ENCODE measurements around the gene EXOC3L2. TPM values are rescaled to one million over a fixed set of nuclear protein-coding genes. Genes with fewer than 3 reads are reported as not detected.

Gene EXOC3L2
- total and polyA plus RNA-seq, 10 of the 15 experiments (the other 5 are each of a cell fraction or from before 2014, with no cell fraction given): not detected

DNA sequence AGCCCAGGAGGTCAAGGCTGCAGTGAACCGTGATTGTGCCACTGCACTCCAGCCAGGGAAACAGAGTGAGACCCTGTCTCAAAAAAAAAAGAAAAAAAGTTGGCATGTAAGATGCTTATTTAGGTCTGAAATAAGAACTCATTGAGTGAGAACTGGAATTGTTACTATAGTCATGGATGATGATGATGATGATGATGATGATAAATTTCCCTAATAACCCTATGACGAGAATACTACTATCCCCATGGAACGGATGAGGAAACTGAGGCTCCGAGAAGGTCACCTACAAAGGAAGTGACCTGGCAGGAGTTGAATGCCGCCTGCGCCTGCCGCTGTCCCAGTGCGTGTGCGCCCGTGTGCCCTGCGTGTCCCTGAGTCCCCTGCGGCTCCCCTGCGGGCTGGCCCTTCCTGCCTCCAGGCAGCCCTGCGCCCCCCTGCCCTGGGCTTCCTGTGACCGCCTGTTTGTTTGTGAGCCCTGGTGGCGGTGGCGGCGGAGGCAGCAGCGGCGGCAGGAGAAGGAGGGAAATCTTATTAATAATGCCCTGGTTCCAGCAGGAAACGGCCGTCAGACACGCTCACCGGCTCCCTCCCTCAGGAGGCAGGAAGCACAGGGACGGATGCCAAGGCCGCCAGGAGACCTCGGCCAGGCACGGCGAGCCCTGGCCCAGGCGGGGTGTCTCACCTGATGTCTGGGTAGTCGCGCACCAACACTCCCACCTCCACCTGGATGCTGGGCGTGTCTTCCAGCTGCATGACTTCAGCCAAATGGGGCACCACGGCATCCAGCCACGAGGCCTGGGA lies 29.6 kb downstream of the EXOC3L2 start:
- SMC1A ChIA-PET (ENCODE audit: uncharacterized antibody, unreplicated experiment): interaction anchor here (0.6 kb wide), 1 partner anchor 11 kb away, joined by 3 read pairs; no protein-coding TSS in a partner anchor
- RAD21 ChIA-PET (ENCODE audit: unreplicated experiment): no interaction called here

More for the DNA sequence above, 29.6 kb downstream of the EXOC3L2 start:
- H2AFZ ChIP-seq (ENCODE audit: control insufficient read depth, low read depth, low read length): no peak overlapping the region
- H3K27me3 ChIP-seq (replicated peaks in 1 of 2; ENCODE audit: control insufficient read depth in 2 of 2, insufficient read depth in 2 of 2, low read length in 1 of 2): peaks cover 2 to 3% of the 10 kb centered on the region in 2 experiments
- no peaks in the 10 kb centered on the region for H4K20me1 ChIP-seq (ENCODE audit: control insufficient read depth, insufficient read depth)
- ATAC-seq (no peak), FAIRE-seq (no peak), DNase-seq (ENCODE audit: low read depth, low spot score) (no peak)
- H3K4me1 ChIP-seq (ENCODE audit: control insufficient read depth, insufficient read depth, low read length): no peaks in the 10 kb centered on the region
- no peak overlapping the region for H3K9ac ChIP-seq (ENCODE audit: control insufficient read depth, insufficient read depth, low read length)
- in situ Hi-C loops (cut with MboI) (no loop called here), intact Hi-C loops (cut with micrococcal nuclease; ENCODE audit: unreplicated experiment) (no loop called here)
- no peaks in the 10 kb centered on the region for H3K79me2 ChIP-seq (ENCODE audit: control insufficient read depth, insufficient read depth, low read length)
- H3K36me3 ChIP-seq (ENCODE audit: control insufficient read depth in 2 of 2, insufficient read depth in 2 of 2, low read length in 1 of 2): no peaks in the 10 kb centered on the region
- no peaks in the 10 kb centered on the region for H3K9me3 ChIP-seq (replicated peaks; ENCODE audit: control insufficient read depth, insufficient read depth, low read length)
- CTCF ChIA-PET: no interaction called here
- H3K4me3 ChIP-seq: no peak overlapping the region
- POLR2A ChIA-PET: interaction anchor here (0.6 kb wide), 1 partner anchor 911 kb away, joined by 3 read pairs; the partner anchor contains the start of gene ZNF235
- 9% methylated on average over 35 of the region's 35 CpGs for WGBS (ENCODE audit: insufficient coverage, insufficient replicate concordance, low lambda C conversion rate, missing lambda C conversion rate)
- no TSS peak for BruUV-seq (replicated peaks)
- H3K4me2 ChIP-seq (ENCODE audit: control insufficient read depth, insufficient read depth): no peak overlapping the region
- TF ChIP-seq RELA (IDR thresholded peaks at IDR 0.05; ENCODE audit: borderline replicate concordance, partially characterized antibody): no peak
- TF ChIP-seq, protein P1, sequence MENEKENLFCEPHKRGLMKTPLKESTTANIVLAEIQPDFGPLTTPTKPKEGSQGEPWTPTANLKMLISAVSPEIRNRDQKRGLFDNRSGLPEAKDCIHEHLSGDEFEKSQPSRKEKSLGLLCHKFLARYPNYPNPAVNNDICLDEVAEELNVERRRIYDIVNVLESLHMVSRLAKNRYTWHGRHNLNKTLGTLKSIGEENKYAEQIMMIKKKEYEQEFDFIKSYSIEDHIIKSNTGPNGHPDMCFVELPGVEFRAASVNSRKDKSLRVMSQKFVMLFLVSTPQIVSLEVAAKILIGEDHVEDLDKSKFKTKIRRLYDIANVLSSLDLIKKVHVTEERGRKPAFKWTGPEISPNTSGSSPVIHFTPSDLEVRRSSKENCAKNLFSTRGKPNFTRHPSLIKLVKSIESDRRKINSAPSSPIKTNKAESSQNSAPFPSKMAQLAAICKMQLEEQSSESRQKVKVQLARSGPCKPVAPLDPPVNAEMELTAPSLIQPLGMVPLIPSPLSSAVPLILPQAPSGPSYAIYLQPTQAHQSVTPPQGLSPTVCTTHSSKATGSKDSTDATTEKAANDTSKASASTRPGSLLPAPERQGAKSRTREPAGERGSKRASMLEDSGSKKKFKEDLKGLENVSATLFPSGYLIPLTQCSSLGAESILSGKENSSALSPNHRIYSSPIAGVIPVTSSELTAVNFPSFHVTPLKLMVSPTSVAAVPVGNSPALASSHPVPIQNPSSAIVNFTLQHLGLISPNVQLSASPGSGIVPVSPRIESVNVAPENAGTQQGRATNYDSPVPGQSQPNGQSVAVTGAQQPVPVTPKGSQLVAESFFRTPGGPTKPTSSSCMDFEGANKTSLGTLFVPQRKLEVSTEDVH (IDR thresholded peaks at IDR 0.05; ENCODE audit: low read depth, partially characterized antibody): no peak
- no peak for TF ChIP-seq KLF5 (IDR thresholded peaks at IDR 0.05; ENCODE audit: partially characterized antibody)
- TF ChIP-seq SIX5 (IDR thresholded peaks at IDR 0.05; ENCODE audit: low read depth, low read length, severe bottlenecking): no peak
- TF ChIP-seq, protein P2, sequence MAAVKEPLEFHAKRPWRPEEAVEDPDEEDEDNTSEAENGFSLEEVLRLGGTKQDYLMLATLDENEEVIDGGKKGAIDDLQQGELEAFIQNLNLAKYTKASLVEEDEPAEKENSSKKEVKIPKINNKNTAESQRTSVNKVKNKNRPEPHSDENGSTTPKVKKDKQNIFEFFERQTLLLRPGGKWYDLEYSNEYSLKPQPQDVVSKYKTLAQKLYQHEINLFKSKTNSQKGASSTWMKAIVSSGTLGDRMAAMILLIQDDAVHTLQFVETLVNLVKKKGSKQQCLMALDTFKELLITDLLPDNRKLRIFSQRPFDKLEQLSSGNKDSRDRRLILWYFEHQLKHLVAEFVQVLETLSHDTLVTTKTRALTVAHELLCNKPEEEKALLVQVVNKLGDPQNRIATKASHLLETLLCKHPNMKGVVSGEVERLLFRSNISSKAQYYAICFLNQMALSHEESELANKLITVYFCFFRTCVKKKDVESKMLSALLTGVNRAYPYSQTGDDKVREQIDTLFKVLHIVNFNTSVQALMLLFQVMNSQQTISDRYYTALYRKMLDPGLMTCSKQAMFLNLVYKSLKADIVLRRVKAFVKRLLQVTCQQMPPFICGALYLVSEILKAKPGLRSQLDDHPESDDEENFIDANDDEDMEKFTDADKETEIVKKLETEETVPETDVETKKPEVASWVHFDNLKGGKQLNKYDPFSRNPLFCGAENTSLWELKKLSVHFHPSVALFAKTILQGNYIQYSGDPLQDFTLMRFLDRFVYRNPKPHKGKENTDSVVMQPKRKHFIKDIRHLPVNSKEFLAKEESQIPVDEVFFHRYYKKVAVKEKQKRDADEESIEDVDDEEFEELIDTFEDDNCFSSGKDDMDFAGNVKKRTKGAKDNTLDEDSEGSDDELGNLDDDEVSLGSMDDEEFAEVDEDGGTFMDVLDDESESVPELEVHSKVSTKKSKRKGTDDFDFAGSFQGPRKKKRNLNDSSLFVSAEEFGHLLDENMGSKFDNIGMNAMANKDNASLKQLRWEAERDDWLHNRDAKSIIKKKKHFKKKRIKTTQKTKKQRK (IDR thresholded peaks at IDR 0.05; ENCODE audit: low read depth, low read length): no peak
- no peak for TF ChIP-seq KDM1A (IDR thresholded peaks at IDR 0.05; ENCODE audit: borderline replicate concordance)
- no peak for TF ChIP-seq CBFB (IDR thresholded peaks at IDR 0.05; ENCODE audit: low read depth)
- no peak for TF ChIP-seq EZH2 (IDR thresholded peaks at IDR 0.05; ENCODE audit: borderline replicate concordance, control insufficient read depth, low read depth, low read length)
- no peak for TF ChIP-seq FOS (IDR thresholded peaks at IDR 0.05; ENCODE audit: borderline replicate concordance, extremely low read depth, insufficient read length)
- no peak for TF ChIP-seq CREM (IDR thresholded peaks at IDR 0.05; ENCODE audit: low read depth)
- TF ChIP-seq MYB (IDR thresholded peaks at IDR 0.05; ENCODE audit: borderline replicate concordance, low read depth, low read length): no peak
- no peak for TF ChIP-seq IRF4 (IDR thresholded peaks at IDR 0.05; ENCODE audit: low read depth, low read length)
- no peak overlapping the region for H3K27ac ChIP-seq (ENCODE audit: control insufficient read depth, insufficient read depth)

Data from GM12878 (cell line).